CD14-positive monocyte (primary cell): ENCODE results near the gene BIK. TPM values are rescaled to one million over a fixed set of nuclear protein-coding genes. Genes with fewer than 3 reads are reported as not detected.

Source experiments
- DNase-seq, 3 donors: peaks; one replicate each; pipeline ENCODE4 v3.0.0-alpha.2; 2011 to 2022
- H2AFZ ChIP-seq: 2 replicates; pipeline ENCODE4 v1.6.0; 2012; ENCODE audit warnings: mild to moderate bottlenecking, low read depth, low read length, inconsistent platforms; ENCODE audit not compliant: insufficient read depth, poor library complexity, severe bottlenecking
- H3K27ac ChIP-seq, 2 donors: 1 replicate in 1 of 2; 2 replicates in 1 of 2; pipeline ENCODE4 v1.5.1; 2012 to 2013; ENCODE audit warnings: low read length in 2 of 2, control low read depth in 1 of 2, inconsistent platforms in 1 of 2, low read depth in 1 of 2, mild to moderate bottlenecking in 1 of 2
- H3K27me3 ChIP-seq, 2 donors: one replicate each; pipeline versions ENCODE4 v1.6.0 to v1.6.1; 2011 to 2013; ENCODE audit warnings: low read length in 2 of 2; ENCODE audit not compliant: control insufficient read depth in 2 of 2, insufficient read depth in 2 of 2
- H3K36me3 ChIP-seq, 2 donors: replicated peaks in 1 of 2; 1 replicate in 1 of 2; 2 replicates in 1 of 2; pipeline versions ENCODE4 v1.5.1 to v1.6.1; 2012 to 2013; ENCODE audit warnings: low read length in 2 of 2, control low read depth in 1 of 2, inconsistent platforms in 1 of 2, mild to moderate bottlenecking in 1 of 2; ENCODE audit not compliant: insufficient read depth in 2 of 2, control insufficient read depth in 1 of 2
- H3K4me1 ChIP-seq, 2 donors: 1 replicate in 1 of 2; 2 replicates in 1 of 2; pipeline versions ENCODE4 v1.5.1 to v1.6.1; 2012 to 2013; ENCODE audit warnings: low read length in 2 of 2, control low read depth in 1 of 2, inconsistent platforms in 1 of 2, mild to moderate bottlenecking in 1 of 2, moderate library complexity in 1 of 2; ENCODE audit not compliant: insufficient read depth in 2 of 2, control insufficient read depth in 1 of 2
- H3K4me2 ChIP-seq: replicated peaks from 2 replicates; pipeline ENCODE3; 2012; ENCODE audit warnings: low read length, moderate library complexity, mild to moderate bottlenecking; ENCODE audit not compliant: poor library complexity, severe bottlenecking; ENCODE audit errors: extremely low read depth
- H3K4me3 ChIP-seq, 3 experiments: fragments of 200-600 bp in 1 of 3; sonication (generic) in 1 of 3; replicated peaks in 1 of 3; 1 replicate in 2 of 3; 2 replicates in 1 of 3; pipeline ENCODE4 v1.5.1; 2011 to 2013; ENCODE audit warnings: low read length in 3 of 3, mild to moderate bottlenecking in 3 of 3, control low read depth in 2 of 3, low read depth in 2 of 3, inconsistent platforms in 1 of 3, moderate library complexity in 1 of 3
- H3K79me2 ChIP-seq: 2 replicates; pipeline ENCODE4 v1.6.0; 2012; ENCODE audit warnings: mild to moderate bottlenecking, control low read depth, inconsistent platforms, low read length, moderate library complexity; ENCODE audit not compliant: insufficient read depth
- H3K9ac ChIP-seq: 2 replicates; pipeline ENCODE4 v1.6.0; 2017; ENCODE audit warnings: low read length, mild to moderate bottlenecking; ENCODE audit not compliant: insufficient read depth, poor library complexity, severe bottlenecking
- H3K9me3 ChIP-seq, 2 donors: replicated peaks in 1 of 2; 1 replicate in 1 of 2; 2 replicates in 1 of 2; pipeline versions ENCODE4 v1.5.1 to v1.6.1; 2012 to 2013; ENCODE audit warnings: low read length in 2 of 2, control low read depth in 1 of 2; ENCODE audit not compliant: control insufficient read depth in 1 of 2, insufficient read depth in 1 of 2
- H4K20me1 ChIP-seq: 2 replicates; pipeline ENCODE4 v1.6.0; 2012; ENCODE audit warnings: mild to moderate bottlenecking, low read length, control low read depth, moderate library complexity; ENCODE audit not compliant: insufficient read depth
- H3K27ac Mint-ChIP-seq, 7 donors: one replicate each; pipeline ENCODE4 v1.8.0; 2020; ENCODE audit warnings: mild to moderate bottlenecking in 7 of 7, mixed read lengths in 7 of 7, moderate library complexity in 6 of 7, inconsistent platforms in 2 of 7
- H3K27me3 Mint-ChIP-seq, 3 donors: one replicate each; pipeline ENCODE4 v1.8.0; 2021 to 2022; ENCODE audit warnings: low read depth in 3 of 3, mild to moderate bottlenecking in 3 of 3, mixed read lengths in 3 of 3, moderate library complexity in 3 of 3, inconsistent platforms in 1 of 3
- H3K36me3 Mint-ChIP-seq, 2 donors: one replicate each; pipeline ENCODE4 v1.8.0; 2020; ENCODE audit warnings: mixed read lengths in 2 of 2, inconsistent platforms in 1 of 2, mild to moderate bottlenecking in 1 of 2
- H3K4me1 Mint-ChIP-seq: one replicate; pipeline ENCODE4 v1.8.0; 2020; ENCODE audit warnings: mild to moderate bottlenecking, mixed read lengths
- H3K4me3 Mint-ChIP-seq, 2 donors: one replicate each; pipeline ENCODE4 v1.8.0; 2020; ENCODE audit warnings: mild to moderate bottlenecking in 2 of 2, mixed read lengths in 2 of 2, moderate library complexity in 1 of 2
- H3K9me3 Mint-ChIP-seq, 7 donors: one replicate each; pipeline ENCODE4 v1.8.0; 2020 to 2022; ENCODE audit warnings: mixed read lengths in 7 of 7, mild to moderate bottlenecking in 6 of 7, moderate library complexity in 6 of 7, inconsistent platforms in 2 of 7
- WGBS: methylation state at CpG from one replicate; pipeline ENCODE4 v1.1.5; 2013; ENCODE audit warnings: missing lambda C conversion rate; ENCODE audit not compliant: insufficient coverage; 5-methylcytosine and 5-hydroxymethylcytosine counted together
- intact Hi-C, 2 donors: fragments of 100-400 bp; cut with micrococcal nuclease; formaldehyde crosslinking; loops; one replicate each; pipeline versions ENCODE4 v1.15.0 to v1.15.1; 2023
- polyA plus RNA-seq, 3 donors: library from polyadenylated mRNA; depleted of rRNA in 1 of 3; unstranded in 2 of 3; stranded (reverse) in 1 of 3; fragments of 300-500 nt in 2 of 3; fragments of >200 nt in 1 of 3; fragmentation: Illumina TruSeq in 2 of 3; gene quantifications; 1 replicate in 2 of 3; 2 replicates in 1 of 3; pipeline ENCODE4 v1.2.3, GENCODE V29; 2012 to 2021
- TF ChIP-seq, protein P1 (sequence below): fragments of 200-600 bp; IDR thresholded peaks from one replicate; pipeline ENCODE4 v1.8.0; 2022; ENCODE audit warnings: antibody characterized with exemption, mild to moderate bottlenecking

BIK gene
- polyA plus RNA-seq, 3 donors = 0.96 to 3.1 (median 3.1) TPM

DNA sequence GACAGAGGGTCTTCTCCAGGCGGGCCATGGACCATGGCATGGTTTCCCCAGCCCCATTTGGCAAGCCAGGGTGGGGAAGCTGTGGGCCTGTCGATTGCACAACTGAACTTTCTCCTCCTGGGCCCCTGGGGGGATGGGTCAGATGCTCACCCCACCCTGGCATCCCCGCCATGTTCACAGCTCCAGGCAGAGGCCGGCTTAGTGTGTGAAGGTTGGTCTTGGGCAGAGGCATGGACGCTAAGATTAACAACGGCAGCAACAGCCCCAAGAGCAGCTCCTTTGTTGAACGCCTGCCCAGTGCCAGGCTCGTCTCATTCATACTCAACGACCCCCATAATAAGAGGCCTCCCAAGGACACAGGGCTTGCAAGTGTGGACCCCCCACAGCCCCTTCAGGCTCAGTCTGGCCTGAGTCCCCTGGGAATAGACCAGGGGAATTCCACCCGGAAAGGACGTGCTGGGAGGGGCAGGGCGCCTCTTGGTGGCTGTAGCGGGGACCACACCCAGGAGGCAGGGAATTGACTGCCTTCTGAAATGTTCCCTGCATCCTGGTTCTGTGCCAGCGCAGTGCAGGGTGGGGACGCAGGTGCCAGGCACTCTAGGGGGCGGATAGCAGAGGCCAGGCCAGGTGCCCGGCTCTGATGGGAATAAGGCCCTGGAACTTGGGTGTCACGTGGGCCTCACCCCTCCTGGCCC, 49.1 kb downstream of the BIK start:
- no peak overlapping the region for H3K4me3 Mint-ChIP-seq
- TF ChIP-seq, protein P1, sequence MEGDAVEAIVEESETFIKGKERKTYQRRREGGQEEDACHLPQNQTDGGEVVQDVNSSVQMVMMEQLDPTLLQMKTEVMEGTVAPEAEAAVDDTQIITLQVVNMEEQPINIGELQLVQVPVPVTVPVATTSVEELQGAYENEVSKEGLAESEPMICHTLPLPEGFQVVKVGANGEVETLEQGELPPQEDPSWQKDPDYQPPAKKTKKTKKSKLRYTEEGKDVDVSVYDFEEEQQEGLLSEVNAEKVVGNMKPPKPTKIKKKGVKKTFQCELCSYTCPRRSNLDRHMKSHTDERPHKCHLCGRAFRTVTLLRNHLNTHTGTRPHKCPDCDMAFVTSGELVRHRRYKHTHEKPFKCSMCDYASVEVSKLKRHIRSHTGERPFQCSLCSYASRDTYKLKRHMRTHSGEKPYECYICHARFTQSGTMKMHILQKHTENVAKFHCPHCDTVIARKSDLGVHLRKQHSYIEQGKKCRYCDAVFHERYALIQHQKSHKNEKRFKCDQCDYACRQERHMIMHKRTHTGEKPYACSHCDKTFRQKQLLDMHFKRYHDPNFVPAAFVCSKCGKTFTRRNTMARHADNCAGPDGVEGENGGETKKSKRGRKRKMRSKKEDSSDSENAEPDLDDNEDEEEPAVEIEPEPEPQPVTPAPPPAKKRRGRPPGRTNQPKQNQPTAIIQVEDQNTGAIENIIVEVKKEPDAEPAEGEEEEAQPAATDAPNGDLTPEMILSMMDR = peak; percentile 44
- peaks cover 67% of the 10 kb centered on the region for H3K4me1 Mint-ChIP-seq
- peaks cover 0 to 2% (median 0%) of the 10 kb centered on the region in 3 donors for H3K27me3 Mint-ChIP-seq
- H3K79me2 ChIP-seq = peaks cover 66% of the 10 kb centered on the region
- peaks cover 0 to 2% (median 0%) of the 10 kb centered on the region in 7 donors for H3K9me3 Mint-ChIP-seq
- H2AFZ ChIP-seq = no peak overlapping the region
- peak overlapping the region in 4 of 7 donors; percentile 30 to 70 (median 44) for H3K27ac Mint-ChIP-seq
- intact Hi-C loops = loop anchor here in 1 of 2 donors (10.0 kb wide), 2 partner anchors 145 to 225 kb away; partner anchors contain the start of gene PACSIN2
- no peaks in the 10 kb centered on the region for H3K27me3 ChIP-seq
- H3K36me3 ChIP-seq = peaks cover 34 to 72% of the 10 kb centered on the region in 2 donors
- H3K4me3 ChIP-seq = no peak overlapping the region
- 74% methylated on average over 12 of the region's 18 CpGs for WGBS
- peak overlapping the region in 1 of 2 donors; percentile 78 for H3K27ac ChIP-seq
- H3K36me3 Mint-ChIP-seq = peaks cover 31 to 74% of the 10 kb centered on the region in 2 donors
- H3K9ac ChIP-seq = peak overlapping the region; percentile 25
- H4K20me1 ChIP-seq = peaks cover 99% of the 10 kb centered on the region
- no peak overlapping the region for H3K4me2 ChIP-seq
- no peaks in the 10 kb centered on the region for H3K9me3 ChIP-seq
- no peak for DNase-seq
- peaks cover 69 to 73% of the 10 kb centered on the region in 2 donors for H3K4me1 ChIP-seq

DNA sequence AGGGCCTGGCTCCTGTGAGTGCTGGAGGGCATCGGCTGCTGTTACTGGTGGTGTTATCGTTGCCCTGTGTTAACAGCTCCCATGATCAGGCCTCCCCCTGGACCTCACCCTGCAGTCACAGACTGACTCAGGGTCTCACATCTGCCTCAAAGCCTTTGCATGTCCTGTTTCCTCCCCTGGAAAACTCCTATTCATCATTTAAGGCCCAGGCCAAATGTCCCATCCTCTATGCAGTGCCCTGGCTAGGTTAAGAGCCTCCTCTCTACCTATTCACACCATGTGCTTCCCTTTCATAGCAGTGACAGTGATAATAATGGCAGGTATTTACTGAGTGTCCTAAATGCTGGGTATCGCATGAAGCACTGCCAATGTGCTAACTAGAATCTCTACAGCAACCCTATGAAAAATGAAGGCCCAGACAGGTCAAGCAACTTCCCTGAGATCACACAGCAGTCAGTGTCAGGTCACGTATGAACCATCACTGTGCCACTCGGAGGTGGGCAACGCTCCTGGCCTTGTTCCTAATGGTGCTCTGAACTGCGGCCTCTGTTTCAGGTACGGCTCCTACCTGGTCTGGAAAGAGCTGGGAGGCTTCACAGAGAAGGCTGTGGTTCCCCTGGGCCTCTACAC, 50.1 kb downstream of the BIK start:
- Mint-ChIP-seq H3K9me3 (peaks cover 0 to 2% (median 0%) of the 10 kb centered on the region in 7 donors), H3K36me3 (peaks cover 31 to 73% of the 10 kb centered on the region in 2 donors), H3K27me3 (peaks cover 0 to 2% (median 0%) of the 10 kb centered on the region in 3 donors), H3K4me1 (peaks cover 61% of the 10 kb centered on the region), H3K4me3 (no peak overlapping the region), H3K27ac (peak overlapping the region in 3 of 7 donors; percentile 37 to 82 (median 78))
- Histone ChIP-seq H3K27ac (peak overlapping the region in 1 of 2 donors; percentile 78), H2AFZ (no peak overlapping the region), H3K27me3 (no peaks in the 10 kb centered on the region), H3K9me3 (no peaks in the 10 kb centered on the region), H3K4me3 (no peak overlapping the region), H3K79me2 (peaks cover 56% of the 10 kb centered on the region), H3K9ac (no peak overlapping the region), H3K36me3 (peaks cover 34 to 74% of the 10 kb centered on the region in 2 donors), H3K4me1 (peaks cover 63% of the 10 kb centered on the region in 2 donors), H3K4me2 (no peak overlapping the region), H4K20me1 (peaks cover 94% of the 10 kb centered on the region)
- no peak for DNase-seq
- 97% methylated on average over 6 of the region's 8 CpGs for WGBS
- intact Hi-C loops = no loop called here
- TF ChIP-seq, protein P1 = no peak
